Inferior parietal cortex (tissue), 1 donor: Measurements from ENCODE around the gene METTL21C.

ENCODE experiments used
- DNase-seq: peaks from one replicate; pipeline ENCODE4 v3.0.0-alpha.2; 2016; ENCODE audit errors: extremely low spot score

METTL21C gene

DNA sequence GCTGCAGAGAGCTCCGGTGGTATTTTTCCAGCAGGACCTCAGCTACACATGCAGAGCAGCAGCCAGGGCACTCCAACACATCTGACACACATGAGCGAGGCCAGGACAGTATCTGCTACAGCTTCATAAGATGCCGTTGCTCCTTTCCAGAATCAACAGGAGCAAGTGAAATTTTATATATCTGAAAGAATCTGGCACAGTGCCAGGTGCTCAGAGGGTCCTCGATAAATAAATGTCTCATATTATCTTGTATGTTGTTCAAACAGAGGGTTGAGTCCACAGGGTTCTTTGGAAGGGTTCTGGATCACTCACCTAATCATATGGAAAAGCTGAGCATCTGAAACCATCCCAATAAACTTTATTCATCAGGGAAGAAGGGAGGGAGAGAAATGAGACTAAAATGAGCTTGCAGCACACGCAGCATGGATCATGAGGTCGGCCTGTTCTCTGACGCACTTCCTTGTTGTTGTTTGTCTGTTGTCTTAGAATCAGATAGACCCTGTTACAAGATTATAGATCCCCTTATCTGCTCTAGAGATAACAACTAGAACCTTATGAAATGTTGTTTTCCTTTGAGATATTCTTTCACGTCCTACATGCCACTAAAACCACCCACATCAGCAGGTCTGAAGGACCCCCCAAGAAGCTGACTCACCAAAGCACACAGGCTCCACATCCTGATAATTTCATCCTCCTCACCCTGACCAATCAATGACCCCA lies 3.2 kb upstream of the METTL21C start:
- DNase-seq, result no peak

DNA sequence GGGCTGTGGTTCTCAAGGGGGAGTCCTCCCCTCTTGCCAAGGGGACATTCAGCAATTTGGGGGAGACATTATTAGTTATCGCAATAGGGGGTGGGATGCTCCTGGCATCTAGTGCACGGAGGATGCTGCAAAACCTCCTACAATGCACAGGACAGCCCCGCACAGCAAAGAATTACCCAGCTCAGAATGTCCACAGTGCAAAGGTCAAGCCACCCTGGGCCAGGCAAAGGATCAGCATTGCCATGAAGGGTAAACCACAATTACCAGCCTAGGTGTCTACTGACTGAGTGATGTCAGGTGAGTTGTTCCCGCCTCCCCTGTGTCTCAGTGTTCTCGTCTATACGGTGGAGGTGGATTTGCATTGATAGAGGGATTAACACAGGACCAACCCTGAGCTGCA lies 2.4 kb upstream of the METTL21C start:
- DNase-seq, result no peak

DNA sequence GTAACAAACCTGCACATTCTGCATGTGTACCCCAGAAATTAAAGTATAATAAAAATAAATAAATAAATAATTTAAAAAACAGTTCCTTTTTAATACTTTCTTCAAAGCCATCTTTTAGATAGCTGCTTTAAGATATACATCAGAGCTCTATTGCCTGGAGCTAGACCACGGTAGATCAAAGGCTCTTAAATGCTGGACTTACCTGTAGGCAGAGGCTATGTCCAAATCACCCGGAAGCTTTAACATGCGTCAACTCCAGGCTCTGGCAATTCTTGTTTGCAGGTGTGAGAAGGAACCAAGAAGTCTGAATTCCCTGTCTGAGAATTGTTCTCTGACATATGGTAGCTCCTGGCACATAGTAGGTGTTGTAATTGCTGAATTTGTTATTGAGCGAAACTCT lies 1.6 kb upstream of the METTL21C start:
- no peak for DNase-seq

DNA sequence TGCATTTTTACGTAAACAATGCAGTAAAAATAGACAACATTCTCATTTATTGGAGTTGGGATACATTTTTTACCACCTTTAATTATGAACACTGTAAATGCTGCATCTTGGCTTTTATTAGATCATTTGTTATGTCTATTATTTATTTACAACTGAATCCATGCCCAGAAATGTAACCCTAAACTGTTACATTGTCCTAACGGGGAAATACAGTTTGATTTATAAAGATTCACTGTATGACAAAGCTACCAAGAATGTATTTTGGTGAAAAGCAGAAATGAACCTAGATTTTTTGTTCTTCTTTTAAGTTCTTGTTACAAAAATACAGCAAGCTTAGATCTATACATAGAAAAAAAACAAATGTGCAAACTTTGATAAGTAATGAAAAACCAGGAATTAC lies 1.1 kb downstream of the METTL21C start:
- no peak for DNase-seq

DNA sequence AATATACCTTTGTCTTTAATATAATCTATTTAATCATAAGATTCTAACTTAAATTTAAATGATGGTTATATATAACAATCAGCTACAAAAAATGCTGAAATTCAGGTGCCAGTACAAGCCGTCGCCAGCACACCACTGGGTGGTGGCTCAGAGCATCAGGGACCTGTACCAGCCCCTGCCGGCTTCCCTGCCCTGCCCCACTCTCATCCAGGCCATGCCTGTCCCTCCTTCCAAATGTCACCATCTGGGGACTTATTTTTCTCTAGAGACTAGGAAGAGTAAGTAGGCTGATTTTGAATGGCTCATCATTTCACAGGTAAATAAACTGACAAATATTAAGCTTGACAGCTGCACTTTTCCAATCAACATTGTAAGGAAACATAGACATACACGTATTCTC lies 1.6 kb downstream of the METTL21C start:
- no peak for DNase-seq

DNA sequence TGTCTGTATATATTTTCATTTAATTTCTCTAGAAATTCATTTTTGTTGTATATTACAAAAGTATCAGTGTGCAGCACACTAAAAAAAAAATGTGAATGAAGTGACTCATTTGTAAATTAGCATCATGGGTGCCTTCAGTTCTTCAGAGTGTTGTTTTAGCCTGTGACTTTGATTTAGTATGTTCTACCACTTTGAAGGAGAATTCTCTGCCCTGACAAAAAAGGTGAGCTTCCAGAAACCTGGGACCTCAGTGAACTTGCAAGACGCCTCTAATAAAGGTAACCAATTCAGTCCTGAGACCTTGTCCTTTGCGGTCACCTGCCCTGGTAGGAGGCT lies 2.4 kb downstream of the METTL21C start:
- DNase-seq, result no peak

DNA sequence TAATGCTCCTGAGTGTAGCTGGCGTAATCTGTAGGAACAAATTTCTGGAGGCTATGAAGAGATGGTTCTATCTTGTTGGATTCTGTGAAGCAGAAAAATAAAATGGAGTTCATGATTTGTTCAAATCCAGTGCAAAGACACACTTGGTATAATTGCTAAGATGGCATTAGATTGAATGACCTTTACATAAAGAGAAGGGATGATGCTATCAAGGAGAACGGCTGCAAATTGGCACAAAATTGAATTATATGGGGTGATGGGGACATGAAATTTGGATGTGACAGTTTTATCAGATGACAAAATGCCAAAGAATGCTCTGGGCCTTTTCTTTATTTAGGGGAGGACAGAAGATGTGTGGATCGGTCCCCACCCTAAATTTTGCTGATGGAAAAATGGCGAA lies 4.0 kb downstream of the METTL21C start:
- DNase-seq, result no peak

DNA sequence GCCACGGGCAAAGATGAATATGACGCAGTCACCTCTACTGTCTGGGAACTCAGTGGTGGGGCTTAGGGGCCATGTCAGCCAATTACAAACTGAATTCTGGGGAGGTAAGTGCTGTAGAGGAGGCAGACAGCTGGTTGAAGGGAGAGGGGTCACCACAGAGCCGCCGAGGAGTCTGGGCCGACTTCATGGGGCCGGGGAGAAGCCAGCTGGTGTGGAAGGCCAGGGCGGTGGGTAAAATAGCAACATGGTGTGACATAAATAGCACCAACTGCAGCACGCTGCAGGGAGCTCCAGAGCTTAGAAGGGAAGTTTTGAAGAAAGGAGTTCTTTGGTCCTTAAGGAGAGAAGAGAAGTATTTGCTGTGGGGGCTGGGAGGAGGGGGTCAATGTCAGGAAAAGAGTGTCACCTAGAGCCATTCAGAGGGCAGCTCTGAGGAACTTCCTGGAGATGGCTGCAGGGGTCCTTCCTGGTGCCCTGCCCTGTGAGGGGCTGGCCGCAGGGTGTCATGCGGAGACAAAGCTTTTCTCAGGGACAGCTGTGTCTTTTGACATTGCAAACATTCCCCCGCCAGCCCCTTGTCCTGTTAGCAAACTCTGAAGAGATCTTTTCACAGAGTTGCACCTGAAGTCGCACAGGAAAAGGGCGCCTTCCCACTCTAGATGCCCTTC lies 6.4 kb downstream of the METTL21C start:
- no peak for DNase-seq

DNA sequence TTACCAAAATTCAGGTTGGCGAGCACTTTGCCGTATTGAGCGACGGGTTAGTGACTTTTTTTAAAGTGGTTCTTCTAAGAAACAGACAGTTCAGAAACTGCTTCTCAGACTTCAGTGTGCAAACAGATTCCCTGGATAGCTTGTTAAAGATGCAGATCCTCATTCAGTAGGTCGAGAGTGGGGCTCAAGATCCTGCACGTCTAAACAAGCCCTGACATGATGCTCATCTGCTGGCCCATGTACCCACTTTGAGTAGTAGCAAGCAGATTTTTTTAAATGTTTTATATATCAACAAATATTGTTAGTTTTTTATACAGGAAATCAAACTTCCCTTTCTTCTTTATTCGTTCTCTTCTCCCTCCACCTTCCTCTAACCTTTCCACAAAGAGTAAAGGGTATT lies 7.3 kb downstream of the METTL21C start:
- DNase-seq, result no peak

DNA sequence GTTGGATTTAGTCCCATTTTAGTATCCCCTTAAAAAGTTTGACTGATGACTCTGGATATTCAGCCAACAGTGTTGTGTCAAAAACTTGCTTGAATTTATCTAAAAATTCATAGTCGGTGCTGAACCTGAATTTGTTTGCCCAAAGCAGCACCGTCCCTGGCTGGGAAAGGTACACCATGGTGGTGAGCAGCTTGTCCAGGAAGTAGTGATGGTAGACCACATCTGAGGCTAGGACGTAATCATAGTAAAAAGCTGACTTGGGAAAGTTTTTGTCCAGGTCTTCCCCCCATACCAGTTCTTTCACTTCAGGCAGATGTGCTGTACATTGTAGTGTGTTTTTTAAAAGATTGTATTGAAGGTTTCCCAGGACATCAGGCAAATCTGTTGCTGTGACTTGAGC lies 8.8 kb downstream of the METTL21C start:
- DNase-seq, result no peak

DNA sequence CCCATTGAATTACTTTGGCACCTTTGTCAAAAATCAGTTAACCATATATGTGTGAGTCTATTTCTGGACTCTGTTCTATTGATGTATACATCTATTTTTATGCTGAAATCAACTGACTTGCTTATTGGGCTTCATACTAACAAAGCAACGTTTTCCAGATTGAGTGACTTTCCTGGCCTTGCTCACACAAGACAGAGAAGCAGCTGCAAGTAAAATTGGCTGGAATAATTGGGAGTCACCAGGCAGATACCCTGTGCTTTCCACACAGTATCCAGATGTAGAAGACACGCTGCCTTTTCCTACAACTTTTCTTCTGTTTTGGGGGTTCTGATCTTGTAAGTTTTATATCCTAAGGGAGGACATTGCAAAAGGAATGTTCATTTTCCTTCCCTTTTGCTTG lies 11.2 kb downstream of the METTL21C start:
- DNase-seq, result no peak

DNA sequence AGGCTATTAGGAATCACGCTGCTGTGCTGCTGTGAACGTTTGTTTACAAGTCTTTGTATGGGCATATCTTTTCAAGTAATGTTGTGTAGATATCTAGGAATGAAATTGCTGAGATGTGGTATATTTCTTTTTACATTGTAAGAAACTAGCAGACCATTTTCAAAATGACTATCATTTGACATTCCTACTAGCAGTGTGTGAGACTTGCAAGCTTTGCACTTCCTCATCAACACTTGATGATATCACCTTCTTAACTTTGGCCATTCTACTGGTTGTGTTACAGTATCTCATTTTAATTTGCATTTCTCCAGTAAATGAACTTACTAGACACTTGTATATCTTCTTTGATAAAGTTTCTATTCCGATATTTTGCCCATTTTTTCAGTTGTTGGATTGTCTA lies 12.1 kb downstream of the METTL21C start:
- DNase-seq, result no peak

DNA sequence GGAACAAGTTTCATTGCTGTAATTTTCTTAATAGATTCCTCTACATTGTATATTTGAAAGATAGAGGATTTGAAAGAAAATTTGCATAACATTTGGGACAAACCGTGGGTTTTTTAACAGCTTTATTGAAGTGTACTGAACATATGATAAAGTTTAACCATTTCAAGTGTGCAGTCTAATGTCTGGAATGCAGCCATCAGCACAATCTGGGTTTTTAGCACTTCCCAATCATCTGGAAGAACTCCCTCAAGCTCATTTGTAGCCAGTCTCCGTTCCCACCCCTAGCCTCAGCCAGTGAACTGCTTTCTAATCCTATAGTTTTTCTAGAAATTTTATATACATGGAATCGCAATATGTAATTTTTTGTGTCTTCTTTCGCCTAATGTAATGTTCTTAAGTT lies 12.6 kb downstream of the METTL21C start:
- DNase-seq, result no peak

DNA sequence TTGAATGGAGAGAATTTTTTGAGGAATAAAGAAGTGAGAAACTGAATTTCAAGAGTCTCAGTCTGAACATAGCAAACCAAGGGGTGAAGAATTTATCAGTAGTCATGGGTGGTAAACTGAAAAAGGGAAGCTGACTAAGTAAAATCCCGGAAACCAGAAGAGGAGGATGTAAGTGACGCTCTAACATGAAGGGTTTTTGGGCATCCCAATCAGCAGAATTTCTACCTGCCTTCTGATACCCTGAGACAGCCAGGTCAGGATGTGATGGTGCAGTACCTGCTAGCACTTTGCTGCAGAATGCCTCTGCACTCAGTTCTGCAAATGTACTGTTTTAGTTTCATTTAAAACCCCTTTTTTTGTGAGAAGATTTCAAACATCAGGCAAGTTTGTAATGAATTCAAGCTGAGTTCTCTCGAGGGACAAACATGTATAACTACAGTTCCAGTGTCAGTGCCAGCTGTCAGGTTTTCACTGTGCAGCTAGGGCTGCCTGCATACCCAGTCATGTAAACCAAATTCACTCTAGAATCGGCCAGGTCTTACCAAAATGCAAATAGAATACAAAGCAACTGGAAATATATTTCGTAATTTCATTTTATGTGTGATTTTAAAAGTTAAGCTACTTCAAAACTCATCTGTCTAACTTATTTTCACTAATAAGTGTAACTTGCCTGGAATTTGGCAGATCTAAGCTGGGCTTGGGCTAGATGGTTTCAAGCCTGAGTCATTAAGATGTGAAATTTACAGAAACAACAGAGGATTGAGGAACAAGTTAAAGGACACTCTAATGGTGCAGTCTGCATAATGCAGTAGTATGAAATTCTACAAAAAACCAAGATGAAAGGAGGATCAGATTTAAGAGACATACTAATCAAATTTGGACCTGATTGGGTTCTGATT lies 13.8 kb downstream of the METTL21C start:
- DNase-seq, result no peak

DNA sequence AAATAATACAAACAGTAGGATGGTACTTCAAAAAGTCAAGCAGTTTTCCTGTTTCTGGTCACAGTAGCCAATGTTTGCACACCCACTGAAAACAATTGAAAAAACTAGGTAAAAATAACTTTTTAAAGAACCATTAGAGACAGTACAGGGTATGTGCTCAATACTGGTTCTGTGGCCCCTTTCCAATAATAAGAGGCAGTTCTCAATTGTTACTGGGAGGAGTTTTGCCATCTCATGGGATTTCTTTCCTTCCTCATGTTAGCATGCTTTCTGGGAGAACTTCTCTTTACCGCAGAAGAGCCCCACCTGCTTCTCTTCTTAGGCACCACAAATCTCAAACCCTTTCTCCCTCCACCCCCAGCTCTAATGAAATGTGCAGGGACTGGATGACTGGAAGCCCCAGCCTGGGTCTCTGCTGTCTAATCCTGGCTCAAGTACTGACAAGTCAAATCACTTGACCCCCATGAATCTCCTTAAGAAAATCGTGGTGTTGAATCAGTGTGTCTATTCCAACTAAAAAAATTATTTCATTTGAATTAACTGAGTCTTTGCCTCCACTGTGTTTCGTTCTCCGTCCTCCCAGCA lies 14.6 kb downstream of the METTL21C start:
- no peak for DNase-seq

DNA sequence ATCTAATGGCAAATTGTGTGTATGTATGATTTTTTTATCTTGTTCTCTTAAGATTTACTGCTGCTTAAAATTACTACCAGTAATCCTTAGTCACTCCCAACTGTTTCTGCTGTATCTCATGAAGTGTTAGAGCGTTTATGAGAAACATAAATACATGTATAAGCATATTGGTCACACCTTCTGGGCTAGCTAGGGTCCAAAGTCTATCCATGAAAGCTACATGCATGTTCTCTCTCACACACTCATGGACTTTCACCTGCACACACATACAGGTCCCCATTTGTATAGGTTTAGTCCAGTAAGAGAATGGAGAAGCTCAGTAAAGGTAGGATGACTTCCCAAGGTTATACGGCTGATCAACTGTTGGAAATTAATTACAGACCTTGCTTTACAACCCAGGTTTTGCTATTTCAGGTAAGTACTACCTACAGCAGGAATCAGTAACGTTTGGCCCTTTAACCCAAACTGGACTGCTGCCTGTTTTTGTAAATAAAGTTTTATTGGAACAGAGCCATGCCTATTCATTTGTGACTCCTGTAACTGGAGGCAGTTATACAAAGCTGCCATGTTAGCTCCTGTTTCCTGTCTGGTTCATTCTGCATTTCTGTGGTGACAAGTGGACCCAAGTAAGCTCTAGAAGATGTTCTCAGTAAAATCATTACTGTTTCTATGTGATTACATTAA lies 15.3 kb downstream of the METTL21C start:
- no peak for DNase-seq

DNA sequence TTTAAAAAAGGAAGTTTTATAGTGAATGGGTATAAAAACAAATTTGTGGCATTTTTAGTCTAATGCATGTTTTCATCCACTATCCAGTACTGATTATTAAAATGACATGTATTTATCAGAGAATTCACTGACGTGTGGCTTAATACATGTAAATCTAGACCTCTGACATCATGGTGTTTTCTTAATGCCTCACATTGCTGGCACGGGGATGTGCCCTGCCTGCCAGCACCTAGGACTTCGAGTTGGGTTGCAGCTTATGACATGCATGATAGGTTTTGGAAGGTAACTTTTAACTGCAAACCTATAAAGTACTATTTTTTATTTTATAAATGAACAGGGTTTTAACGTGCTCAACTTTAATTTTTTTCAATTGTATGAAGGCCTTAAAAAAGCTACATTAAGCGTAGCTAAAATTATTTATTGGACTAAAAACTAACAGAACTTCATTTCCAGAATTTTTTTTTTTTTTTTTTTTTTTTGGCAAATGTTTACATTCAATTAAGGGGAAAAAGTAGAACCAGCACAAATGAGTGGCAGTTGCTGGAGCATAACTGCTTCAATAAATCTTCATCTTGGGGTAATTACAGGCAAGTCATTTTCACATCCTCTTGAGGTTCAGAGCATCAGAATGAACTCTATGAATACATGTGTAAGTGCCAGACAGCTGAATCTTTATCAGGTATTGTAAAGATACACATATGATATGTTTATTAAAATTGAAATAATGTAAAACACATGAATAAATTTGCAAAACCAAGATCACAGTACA lies 16.3 kb downstream of the METTL21C start:
- DNase-seq, result no peak

DNA sequence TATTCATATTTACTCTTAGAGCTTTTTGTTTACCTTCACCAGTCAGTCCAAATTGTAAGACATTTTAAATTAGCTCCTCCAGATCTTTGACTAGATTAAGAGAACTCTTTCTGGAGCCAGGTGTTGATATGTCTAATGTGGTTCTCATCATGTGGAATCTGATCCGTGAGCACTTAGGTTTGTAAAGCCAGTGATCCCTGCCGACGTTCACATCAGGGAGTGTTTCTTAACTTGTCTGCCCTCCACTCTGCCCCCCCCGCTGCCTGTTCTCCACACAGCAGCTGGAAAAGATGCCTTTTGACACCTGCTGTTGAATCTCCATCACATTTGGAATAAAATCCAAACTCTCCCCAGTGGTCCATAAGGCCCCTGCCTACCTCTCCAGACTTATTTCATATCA lies 17.7 kb downstream of the METTL21C start:
- DNase-seq, result no peak

DNA sequence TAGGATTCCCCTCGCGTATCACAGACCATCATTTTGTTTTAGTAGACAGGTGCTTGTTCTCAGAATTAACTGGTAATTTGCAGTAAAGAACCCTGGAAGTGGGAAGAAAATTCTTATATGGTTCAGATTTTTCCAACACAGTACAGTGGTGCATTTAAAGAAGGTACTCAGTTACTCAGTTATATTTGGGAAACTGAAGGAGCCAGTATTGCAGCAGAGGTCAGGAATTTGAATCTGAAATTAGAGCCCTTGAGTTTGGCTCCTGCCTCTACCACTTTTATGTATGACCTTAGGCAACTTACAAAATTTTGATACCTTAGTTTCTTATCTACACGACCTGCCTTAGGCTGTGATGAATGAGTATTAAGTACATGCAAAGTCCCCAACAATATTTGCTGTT lies 19.7 kb downstream of the METTL21C start:
- no peak for DNase-seq

DNA sequence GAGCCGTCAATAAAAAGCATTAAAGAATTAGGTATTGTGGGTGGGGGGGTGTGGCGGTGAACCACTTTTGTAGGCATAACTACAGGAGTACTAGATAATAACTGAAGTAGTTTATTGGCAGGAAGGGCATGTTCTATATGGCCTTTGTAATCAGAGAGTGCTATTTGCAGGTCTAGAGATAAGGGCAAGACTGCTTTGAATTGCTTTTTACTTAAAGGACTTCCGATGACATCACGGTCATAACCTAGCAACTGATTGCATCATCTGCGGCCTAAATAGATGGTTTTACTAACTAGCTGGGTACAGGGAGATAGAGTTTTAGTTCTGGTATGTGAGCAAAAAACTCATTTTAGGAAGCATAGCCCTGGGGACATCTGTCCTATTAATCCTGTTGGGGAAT lies 24.7 kb downstream of the METTL21C start:
- no peak for DNase-seq

DNA sequence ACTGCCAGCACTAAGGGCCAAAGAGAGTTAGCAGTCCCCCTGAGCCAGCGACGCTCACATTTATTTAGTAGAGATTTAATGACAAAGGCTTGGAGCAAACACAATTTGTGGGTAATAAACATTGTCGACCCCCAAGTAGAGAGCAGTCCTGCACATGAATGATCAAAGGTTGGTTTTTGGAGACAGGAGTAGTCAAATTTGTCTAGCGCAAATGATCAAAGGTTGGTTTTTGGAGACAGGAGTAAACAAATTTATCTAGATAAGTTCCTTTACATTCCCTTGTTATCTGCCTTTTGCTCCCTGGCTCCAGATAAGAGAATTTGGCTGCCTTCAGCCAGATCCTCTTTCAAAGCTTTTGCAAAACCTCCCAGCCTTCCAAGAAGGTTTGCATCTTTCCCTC lies 26.9 kb downstream of the METTL21C start:
- no peak for DNase-seq
